Endometrium (tissue), 2 donors: ENCODE data around the gene XYLT1.
"Not testable (repeated sequence)": the region's sequence is repeated elsewhere in the genome, so short reads cannot be mapped to it uniquely, and the experiment has no call there.

Experiments used
- FAIRE-seq: peaks from 2 replicates; lab custom pipeline; 2012; peaks lifted over from hg19 to GRCh38; lab: Jason Lieb, UNC
- donor health status: control.
- donor health status: control.

The XYLT1 gene

DNA sequence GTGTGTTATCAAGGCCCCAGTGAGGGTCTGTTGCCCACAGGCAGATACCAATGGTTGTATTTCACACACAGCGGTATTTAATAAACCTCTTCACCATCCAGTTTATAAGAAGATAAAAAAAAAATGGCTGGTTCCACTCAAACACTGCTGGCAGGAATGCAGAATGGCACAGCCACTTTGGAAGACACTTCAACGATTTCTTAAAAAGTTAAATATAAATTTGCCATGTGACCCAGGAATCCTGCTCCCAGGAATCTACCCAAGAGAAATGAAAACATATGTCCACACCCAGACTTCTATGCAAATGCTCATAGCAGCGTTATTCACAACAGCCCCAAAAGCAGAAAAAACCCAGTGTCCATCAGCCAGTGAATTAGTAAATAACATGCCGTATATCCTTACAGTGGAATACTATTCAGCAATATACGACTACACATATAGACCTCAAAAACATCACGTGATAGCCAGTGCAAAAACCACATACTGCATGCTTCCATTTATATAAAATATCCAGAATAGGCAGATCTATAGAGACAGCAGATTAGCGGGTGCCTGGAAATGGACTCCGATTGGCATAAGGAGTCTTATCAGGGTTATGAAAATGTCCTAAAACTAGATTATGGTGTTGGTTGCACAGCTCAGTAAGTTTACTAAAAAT is 38.7 kb downstream of the XYLT1 start:
- FAIRE-seq: no peak

- FAIRE-seq: no peak
These were observed 39.7 kb downstream of the XYLT1 start for GRCh38 chr16:17431012-17431411.

GRCh38 chr16:17426451-17426850 is 44.3 kb downstream of the XYLT1 start:
- FAIRE-seq: no peak

DNA sequence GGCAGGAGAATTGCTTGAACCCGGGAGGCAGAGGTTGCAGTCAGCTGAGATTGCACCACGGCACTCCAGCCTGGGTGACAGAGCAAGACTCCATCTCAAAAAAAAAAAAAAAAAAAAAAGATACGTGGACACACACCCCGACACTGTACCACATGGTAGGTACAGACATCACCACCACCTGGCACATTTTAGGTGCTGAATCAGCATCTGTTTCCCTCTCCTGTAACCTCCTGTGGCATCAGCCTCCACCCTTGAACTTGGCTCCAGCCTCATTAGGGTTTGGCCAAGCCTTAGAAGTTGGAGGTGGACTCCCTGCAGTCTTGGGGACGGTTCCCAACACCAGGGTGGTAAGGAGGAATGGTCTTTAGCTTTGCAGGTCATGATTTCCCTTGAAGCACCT is 46.0 kb downstream of the XYLT1 start:
- no peak for FAIRE-seq

- FAIRE-seq: no peak
These were observed 47.5 kb downstream of the XYLT1 start for GRCh38 chr16:17423221-17423620.

- no peak for FAIRE-seq
These were observed 49.9 kb downstream of the XYLT1 start for GRCh38 chr16:17420816-17421215.

DNA sequence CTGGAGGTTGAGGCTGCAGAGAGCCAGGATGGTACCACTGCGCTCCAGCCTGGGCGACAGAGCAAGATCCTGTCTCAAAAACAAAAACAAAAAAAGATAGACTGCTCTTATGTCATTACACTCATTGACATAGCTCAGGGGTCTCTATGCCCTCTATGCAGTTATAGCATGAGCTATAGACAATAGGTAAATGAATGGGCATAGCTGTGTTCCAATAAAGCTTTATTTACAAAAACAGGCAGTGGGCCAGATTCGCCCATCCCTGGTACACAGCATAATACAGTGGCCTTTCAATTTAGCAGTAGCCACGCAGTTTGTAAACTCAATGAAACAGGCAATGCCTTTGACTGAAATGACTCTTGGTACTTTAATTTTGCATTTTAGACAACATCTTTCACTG is 51.5 kb downstream of the XYLT1 start:
- FAIRE-seq: no peak

DNA sequence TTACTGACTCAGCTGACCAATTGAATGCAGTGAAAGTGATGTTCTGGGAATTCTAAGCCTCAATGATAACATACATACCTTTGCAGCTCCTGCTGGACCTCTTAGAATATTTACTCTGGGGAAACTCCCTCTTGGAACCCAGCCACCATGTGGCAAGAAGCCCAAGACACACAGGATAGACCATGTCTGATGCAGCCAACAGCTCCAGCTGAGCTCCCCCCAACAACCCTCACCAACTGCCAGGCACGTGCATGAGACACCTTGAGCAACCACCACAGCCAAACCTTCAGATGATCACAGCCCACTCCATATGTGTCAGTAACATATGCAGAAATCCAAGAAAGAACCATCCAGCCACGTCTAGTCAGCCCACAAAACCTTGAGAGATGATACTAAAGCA is 53.0 kb downstream of the XYLT1 start:
- FAIRE-seq: no peak

DNA sequence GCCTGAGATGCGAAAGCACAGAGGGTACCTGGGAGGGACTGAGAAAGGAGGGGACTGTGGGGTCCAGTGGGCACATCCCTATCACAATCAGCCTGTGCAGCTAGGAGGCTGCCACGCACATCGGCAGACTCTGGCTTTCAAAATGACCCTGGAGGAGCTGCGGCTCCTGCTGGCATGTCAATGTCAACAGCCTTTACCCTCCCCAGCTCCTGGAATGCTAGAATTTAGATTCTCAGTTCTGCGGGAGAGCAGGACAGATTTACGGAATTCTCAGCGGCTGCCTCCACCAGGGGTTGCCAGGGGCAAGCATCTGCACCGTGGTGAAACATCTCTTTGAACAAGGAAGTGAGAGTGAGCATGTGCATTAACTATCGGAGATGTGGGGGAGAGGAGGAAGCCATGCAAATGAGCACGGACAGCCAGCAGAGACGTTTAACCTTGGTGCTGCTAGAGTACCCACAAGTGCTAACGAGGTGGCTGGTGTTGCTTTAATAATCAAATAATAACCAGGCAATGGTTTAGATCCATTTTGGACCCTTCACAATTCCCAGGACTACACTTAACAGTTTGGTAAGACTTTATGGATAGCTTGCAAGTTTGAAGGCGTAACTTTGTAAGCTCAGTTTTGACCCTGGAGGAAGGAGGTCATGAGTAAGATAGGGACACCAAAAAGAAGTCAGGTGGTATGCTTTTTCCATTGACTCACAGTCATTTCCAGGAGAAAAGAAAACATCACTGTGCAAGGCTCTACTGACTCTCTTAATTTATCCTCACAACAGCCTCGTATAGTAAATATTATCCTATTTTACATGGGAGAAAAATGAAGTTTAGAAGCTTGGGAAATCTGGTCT is 54.1 kb downstream of the XYLT1 start:
- peak; percentile 26 for FAIRE-seq

DNA sequence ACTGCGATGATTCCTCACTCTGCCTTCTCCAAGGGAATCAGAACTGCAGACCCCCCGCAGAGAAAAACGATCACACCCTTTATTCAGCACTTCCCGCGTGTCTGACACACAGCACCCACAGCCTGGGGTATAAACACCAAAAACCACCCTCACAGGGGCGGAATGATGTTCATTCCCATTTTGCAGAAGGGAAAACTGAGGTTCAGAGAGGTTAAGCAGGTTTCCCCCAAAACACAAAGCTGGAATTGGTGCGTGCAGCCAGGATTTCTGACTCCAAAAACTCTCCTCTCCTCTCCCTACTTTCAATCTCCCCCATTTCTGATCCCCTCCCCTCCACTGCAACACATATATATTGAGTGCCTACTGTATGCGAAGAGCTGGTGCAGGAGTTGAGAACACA is 55.8 kb downstream of the XYLT1 start:
- no peak for FAIRE-seq

DNA sequence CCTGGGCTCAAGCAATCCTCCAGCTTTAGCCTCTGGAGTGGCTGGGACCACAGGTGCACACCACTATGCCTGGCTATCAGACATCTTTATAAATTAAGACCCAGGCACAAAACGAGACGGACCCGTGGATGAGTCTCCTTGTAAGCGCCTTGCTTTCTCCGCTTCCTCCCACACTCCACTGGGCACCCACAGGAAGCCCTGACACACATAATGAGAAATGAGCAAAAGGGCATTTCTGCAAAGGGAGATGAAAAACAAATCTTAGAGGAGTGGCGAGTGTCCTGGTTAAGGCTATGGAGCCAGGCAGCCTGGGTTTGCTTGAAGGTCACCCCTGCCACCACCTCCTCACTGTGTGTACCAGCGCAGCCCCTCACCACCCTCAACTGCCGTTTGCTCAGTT is 56.3 kb downstream of the XYLT1 start:
- no peak for FAIRE-seq

DNA sequence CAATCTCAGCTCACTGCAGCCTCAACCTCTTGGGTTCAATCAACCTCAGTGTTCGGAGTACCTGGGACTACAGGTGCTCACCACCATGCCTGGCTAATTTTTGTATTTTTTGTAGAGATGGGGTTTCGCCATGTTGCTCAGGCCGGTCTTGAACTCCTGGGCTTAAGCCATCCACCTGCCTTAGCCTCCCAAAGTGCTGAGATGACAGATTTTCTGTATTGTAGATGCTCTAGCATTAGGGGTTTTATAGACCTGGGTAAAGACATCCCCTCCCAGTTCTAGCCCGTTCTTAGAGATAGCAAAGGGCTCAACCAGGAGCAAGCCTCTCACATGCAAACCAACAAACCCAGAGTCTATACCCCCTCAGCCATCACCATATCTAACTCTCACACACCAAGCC is 57.3 kb downstream of the XYLT1 start:
- no peak for FAIRE-seq

DNA sequence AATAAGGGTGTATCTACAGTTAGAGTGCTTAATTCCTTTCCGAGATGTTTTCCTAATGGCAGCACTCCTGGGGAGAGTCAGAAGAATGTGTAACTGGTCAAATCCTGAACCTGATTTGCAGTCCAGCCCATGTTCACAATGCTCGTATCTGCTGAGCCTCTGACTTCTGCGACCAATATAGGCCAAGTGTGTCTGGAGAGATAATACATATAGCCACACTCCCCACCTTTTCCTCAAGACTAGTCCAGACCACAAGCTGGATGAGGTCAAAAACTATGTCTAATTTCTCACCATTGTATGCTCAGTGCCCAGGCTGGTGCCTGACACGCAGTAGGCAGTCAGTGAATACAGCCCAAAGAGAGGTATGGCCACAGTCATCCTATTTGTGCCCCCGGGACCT is 58.0 kb downstream of the XYLT1 start:
- no peak for FAIRE-seq

- FAIRE-seq: no peak
These were observed 58.5 kb downstream of the XYLT1 start for GRCh38 chr16:17412221-17412620.

DNA sequence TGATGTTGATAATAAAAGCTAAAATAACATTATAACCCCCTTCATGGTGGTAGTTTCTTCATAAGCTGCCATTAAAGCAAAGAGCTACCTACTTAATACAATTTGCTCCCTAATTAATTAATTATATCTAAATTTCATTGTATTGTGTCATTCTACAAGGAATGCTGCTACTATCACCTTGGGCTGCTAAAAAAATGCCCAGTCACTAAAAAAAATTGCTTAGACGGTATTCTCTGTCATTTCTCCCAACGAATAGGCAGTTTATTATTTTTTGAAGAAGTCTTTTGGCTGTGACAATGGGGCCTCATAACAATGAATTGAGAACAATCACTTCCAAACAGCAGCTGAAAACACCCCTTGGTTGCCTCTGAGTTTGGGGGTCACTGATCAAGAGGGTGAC is 59.5 kb downstream of the XYLT1 start:
- no peak for FAIRE-seq

DNA sequence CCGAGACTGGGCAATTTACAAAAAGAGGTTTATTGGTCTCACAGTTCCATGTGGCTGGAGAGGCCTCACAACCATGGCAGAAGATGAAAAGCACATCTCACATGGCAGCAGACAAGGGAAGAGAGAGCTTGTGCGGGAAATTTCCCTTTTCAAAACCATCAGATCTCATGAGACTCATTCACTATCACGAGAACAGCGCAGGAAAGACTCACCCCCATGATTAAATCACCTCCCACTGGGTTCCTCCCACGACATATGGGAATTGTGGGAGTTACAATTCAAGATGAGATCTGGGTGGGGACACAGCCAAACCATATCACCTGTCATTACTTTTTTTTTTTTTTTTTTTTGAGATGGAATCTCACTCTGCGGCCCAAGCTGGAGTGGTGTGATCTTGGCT is 60.4 kb downstream of the XYLT1 start:
- FAIRE-seq: not testable (repeated sequence)

- no peak for FAIRE-seq
These were observed 60.9 kb downstream of the XYLT1 start for GRCh38 chr16:17409894-17410293.

DNA sequence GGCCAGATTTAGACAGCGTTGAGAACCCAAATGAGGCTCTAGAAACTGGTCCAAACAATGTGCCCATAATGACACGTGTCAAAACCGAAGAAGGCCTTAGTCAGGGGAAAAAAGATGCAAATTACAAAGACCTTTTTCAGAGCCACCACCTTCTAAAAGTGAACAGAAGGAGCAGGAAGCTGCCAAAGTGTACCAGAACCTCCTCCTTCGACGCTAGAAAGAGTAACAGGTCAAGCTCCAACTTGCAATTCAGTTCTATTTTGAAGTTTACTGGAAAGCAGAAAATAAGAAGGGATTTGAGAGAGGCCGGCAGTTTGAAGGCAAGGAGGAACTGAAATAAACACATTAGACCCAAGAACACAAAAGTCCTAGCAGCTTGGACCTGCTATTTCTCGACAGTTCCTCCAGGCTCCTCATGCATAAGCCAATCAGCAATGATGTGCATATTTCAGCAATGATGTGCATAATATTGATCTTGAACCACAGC is 61.8 kb downstream of the XYLT1 start:
- no peak for FAIRE-seq

GRCh38 chr16:17408296-17408695 is 62.5 kb downstream of the XYLT1 start:
- no peak for FAIRE-seq

DNA sequence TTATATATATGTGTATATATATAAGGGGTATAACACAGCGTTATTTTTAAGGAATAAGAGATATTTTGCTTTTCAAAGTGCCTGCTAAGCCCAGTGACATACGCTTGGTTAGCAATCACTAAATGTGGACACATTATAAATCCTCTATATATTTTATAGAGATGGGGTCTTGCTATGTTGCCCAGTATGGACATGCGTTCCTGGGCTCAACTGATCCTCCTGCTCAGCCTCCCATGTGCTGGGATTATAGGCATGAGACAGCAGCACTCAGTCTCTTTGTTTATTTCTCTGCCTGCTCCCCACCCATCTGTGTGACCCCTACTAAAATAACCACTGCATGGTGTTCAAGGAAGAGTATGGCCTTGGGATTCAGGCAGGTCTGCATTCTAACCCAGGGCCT is 63.4 kb downstream of the XYLT1 start:
- FAIRE-seq: no peak

DNA sequence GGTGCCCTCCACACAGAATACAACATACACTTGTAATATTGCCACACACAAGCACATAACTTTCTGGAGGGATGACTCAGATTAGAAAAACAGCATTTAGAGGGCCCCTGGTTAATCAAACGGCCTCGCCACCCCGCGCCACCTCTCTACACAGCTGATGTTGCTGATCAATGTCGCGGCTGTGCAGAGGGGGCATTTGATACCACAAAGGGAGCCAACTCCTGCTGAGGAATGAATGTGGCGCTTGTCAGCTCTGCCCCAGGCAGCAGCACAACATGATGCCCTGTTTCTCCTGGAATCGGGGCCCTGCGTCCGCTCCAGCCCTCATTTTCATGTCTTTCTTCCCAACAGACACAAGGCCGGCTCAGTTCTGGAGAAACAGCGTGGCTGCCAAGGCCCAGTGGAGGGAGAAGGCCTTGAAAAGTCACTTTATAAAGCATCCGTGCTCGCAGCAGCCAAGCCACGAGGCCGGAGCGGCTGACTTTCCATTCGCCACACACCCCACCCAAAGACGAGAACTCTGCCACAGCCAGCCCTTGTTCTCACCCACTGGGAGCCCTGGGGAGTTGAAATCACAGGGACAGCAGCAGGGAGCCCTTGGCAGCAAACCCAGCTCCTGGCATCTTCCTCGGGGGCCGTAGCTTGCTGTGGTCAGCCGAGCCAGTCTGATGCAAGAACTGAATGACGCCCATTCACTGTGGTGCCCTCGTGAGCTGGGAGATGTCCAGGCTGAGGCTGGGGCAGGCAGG is 65.6 kb downstream of the XYLT1 start:
- no peak for FAIRE-seq

DNA sequence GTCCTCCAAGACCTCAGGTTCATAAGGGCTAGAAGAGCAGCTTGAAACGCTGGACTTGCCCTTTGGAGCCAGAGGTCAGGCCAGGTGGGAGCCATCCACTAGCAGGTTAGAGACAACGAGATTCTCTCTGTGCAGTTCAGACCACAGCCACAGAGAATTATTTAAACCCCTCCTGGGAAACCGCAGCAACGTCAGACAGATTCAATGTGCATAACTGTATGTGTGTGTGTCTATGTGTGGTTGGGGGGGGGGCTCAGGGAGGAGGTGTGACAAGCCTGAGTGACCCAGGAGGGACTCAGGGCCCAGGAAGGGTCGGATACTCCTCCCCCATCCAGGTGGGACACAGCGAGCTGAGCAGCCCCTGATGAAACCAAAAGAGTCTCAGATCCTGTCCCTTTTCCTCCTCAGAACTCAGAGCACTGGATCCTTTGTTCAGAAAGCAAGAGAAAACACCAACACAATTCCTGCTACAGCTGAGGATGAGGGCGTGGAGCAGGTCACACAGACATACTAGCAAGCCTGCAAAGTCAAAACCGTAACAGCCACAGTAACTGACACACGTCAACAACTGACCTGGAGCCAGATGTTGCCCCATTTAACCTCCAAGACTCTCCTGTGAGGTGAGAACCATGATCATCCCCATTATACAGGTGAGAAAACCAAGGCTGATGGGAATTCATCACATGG is 66.8 kb downstream of the XYLT1 start:
- FAIRE-seq: no peak
